Retinal pigment epithelial cell (primary cell): ENCODE results near the gene POU2F1.
A peak's percentile ranks its signal among the peaks of the same experiment; 100 is the strongest.

Source experiments
- DNase-seq: peaks from one replicate; pipeline ENCODE4 v3.0.0-alpha.2; 2010; ENCODE audit warnings: low read depth
- H3K4me3 ChIP-seq: 2 replicates; pipeline ENCODE4 v1.5.1; 2011; ENCODE audit warnings: mild to moderate bottlenecking, low read length, control low read depth, moderate library complexity
- TF ChIP-seq, protein P1 (sequence below): conservative IDR thresholded peaks from 2 replicates; pipeline ENCODE4 v1.5.1; 2011; ENCODE audit warnings: low read depth, low read length, control low read depth, inconsistent platforms

POU2F1 gene

DNA sequence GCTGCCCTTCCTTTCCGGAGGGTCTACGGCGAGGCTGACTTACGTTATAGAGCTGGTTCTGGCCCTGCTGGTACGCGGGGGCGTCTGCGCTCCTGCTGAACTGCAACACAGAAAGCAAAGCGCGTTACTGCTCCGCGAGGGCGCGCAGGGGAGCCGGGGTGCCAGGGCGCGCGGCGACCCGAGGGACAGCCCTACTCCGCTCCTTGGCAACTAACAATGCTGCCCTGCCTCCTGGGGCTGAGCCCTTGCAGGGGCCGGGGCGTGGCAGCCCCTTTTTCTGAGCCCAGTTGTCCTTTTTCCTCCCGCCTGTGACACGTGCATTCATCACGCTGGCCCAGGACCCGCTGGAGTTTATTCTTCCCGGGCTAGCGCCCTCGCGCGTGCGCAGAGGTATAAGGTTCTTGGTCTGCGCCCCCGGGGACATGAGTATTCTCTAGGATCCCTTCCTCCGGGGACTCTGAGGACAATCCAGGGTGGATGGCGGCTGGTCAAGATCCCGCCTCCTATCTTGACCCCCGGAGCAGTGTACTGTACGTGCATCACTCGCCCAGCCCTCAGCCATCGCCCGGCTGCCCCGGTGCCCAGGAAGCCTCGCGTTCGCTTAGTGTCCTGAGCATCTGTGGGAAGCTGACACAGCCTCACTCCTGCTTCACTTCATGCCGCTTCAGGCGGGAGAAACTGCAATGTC lies 218.8 kb downstream of the POU2F1 start:
- TF ChIP-seq, protein P1, sequence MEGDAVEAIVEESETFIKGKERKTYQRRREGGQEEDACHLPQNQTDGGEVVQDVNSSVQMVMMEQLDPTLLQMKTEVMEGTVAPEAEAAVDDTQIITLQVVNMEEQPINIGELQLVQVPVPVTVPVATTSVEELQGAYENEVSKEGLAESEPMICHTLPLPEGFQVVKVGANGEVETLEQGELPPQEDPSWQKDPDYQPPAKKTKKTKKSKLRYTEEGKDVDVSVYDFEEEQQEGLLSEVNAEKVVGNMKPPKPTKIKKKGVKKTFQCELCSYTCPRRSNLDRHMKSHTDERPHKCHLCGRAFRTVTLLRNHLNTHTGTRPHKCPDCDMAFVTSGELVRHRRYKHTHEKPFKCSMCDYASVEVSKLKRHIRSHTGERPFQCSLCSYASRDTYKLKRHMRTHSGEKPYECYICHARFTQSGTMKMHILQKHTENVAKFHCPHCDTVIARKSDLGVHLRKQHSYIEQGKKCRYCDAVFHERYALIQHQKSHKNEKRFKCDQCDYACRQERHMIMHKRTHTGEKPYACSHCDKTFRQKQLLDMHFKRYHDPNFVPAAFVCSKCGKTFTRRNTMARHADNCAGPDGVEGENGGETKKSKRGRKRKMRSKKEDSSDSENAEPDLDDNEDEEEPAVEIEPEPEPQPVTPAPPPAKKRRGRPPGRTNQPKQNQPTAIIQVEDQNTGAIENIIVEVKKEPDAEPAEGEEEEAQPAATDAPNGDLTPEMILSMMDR, result peak; percentile 34
- peak overlapping the region; percentile 45 for H3K4me3 ChIP-seq
- no peak for DNase-seq

DNA sequence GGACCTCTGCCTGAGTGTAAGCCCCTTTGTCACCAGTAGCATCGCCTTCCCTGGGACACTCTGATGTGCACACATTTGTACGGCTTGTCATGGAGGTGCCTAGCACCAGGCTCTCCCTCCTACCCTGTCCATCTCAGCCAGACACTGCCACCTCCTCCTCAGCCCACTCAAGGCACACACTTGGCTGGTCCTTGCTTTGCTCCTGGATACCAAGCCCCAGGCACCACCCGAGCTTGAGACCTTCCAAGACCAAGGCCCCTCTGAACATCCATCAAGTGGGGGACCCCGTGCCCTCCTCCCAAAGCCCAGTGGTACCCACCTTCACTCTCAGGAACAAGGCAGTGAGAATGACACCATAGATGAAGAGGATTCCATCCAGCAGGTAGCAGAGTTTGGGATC lies 219.7 kb downstream of the POU2F1 start:
- TF ChIP-seq, protein P1, result no peak
- no peak for DNase-seq
- H3K4me3 ChIP-seq, result no peak overlapping the region

DNA sequence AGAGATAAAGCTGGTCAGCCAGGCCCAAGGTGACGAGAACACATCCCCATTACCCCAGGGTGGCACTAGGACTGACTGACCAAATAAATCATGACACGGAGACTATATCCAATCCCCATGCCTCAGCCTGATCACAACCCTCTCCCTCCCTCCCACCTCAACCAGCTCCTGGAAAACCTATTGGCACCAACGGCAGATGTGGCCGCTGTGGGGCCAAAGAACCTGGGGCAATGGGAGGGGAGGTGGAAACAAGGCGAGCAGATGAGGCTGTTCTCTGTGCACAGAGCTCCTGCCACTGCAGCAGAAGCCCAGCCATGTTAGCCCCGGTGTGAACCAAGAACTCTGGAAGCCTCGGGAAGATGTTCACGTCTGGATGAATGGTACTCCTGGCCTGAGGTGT lies 220.1 kb downstream of the POU2F1 start:
- TF ChIP-seq, protein P1, result no peak
- no peak overlapping the region for H3K4me3 ChIP-seq
- DNase-seq, result no peak

DNA sequence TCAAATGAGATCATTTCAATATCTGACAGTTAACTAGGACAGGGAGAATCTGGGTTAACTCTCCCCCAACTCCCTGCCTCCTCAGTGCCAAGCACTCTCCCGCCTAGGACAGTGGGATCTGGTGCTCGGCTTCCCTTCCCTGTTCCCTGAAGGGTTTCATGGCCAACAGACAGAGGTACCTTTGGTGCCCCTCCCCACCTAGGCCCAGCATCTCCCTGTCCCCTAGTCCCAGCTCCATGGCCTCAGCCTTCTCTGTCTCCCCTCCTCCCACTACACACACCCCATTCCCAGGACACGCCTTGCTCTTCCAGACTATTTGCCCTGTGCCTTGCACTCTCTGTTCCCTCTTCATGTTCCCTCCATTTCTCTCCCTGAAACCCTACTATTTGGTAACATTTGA lies 220.5 kb downstream of the POU2F1 start:
- no peak for DNase-seq
- TF ChIP-seq, protein P1, result no peak
- H3K4me3 ChIP-seq, result no peak overlapping the region

DNA sequence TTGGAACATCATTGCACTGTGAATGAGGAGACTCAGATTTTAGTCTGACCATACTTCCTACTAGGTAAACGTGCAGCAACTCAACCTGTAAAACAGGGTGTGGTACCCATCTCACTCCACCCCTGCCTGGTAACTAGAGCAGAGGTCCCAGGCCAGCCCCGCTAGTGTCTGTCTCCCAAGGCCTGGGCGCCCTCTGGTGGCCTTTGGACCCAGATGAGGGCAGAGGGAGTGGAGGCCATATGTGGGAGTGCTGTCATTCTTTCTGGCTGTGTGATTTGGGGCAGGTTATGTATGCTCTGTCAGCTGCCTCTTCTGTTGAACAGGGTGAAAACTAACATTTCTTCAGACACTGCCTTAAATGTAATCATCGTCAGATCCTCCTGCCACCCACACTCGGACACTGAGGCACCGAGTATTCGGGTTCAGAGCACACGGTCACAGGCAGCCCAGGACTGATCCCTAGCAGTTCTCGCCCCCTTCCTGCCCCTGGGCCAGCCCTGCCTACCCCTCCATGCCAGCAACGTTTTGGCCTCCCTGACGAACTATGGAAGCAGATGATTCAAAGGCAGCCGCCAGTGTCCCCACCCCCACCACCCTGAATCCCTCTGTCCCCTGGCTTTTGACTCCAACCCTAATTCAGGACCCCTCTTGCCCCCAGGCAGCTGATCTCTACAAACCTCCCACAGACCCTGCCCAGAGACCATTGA lies 221.6 kb downstream of the POU2F1 start:
- TF ChIP-seq, protein P1, result peak; percentile 94
- no peak overlapping the region for H3K4me3 ChIP-seq
- peak; percentile 17 for DNase-seq

DNA sequence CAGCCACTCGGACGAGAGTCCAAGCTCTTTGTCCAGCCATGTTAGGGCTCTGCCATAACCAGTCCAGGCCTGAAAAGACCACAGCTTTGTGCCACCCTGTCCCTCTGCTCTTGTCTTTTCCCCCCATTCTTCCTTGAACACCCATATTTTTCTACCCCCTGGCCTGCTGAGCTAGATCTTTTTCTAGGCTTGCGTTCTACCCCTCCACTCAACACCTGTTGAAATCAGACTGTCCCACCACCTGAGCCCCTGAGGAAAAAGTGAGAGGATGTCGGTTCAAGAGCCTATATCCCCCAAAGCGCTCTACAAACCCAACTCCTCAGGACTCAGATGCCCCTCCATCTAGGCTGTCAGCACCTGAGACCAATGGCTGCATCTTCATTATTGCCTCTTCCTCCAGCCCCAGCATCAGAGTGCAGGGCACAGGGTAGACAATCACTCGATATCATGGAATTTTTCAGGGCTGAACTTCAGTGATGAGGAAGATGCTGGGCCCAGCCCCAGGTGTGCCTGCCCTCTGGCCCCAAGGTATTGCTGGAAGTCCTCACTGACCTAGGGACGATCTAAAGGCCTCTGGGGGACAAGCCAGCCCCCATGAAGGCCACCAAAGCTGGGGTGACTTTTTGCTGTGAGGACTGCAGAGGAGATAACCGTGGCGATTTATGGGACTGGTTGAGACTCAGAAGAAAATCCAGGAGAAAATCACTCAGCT lies 222.3 kb downstream of the POU2F1 start:
- TF ChIP-seq, protein P1, result no peak
- H3K4me3 ChIP-seq, result no peak overlapping the region
- no peak for DNase-seq

DNA sequence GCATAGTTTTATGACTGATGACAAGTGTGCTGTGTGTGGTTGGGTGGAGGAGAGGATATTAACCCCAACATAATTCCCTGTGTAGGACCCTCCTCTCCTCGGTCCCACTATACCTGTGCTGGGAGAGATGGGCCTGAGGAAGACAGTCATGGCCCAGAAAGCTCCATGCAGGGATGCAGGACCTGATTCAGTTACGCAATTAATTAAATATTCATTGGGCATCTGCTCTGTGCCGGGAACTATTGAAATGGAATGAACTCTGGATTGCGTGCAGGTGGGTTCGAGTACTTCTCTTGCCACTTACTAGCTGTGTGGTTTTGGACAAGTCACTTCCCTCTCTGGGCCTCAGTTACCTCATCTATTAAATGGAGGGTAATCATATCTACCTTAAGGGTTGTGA lies 223.1 kb downstream of the POU2F1 start:
- no peak for DNase-seq
- no peak overlapping the region for H3K4me3 ChIP-seq
- TF ChIP-seq, protein P1, result no peak
